ENCODE measurements around the gene MALSU1. TPM values are rescaled to one million over a fixed set of nuclear protein-coding genes. Genes with fewer than 3 reads are reported as not detected.

MALSU1 gene
- total RNA-seq, 1 donor from 2014 or later, result 43.3 TPM

GRCh38 chr7:23336799-23337283, 37.7 kb downstream of the MALSU1 start:
- DNase-seq (ENCODE audit: low spot score in 2 of 2, unreplicated experiment in 2 of 2), result no peak
- H3K4me1 Mint-ChIP-seq, result peaks cover 48% of the 10 kb centered on the region
- H3K9me3 Mint-ChIP-seq, result peaks cover 8% of the 10 kb centered on the region
- H3K27me3 Mint-ChIP-seq (ENCODE audit: low read depth), result no peaks in the 10 kb centered on the region
- no peak overlapping the region for H3K4me3 Mint-ChIP-seq
- no peak overlapping the region for H3K27ac Mint-ChIP-seq
- peaks cover 40% of the 10 kb centered on the region for H3K36me3 Mint-ChIP-seq
- TF ChIP-seq CTCF (IDR thresholded peaks at IDR 0.05; ENCODE audit: unreplicated experiment), result no peak

- peaks cover 49% of the 10 kb centered on the region for H3K4me1 Mint-ChIP-seq
- H3K36me3 Mint-ChIP-seq, result peaks cover 35% of the 10 kb centered on the region
- no peak overlapping the region for H3K4me3 Mint-ChIP-seq
- peaks cover 8% of the 10 kb centered on the region for H3K9me3 Mint-ChIP-seq
- H3K27me3 Mint-ChIP-seq (ENCODE audit: low read depth), result no peaks in the 10 kb centered on the region
- no peak overlapping the region for H3K27ac Mint-ChIP-seq
- no peak for DNase-seq (ENCODE audit: low spot score in 2 of 2, unreplicated experiment in 2 of 2)
- no peak for TF ChIP-seq CTCF (IDR thresholded peaks at IDR 0.05; ENCODE audit: unreplicated experiment)
Measured at GRCh38 chr7:23337374-23337773, 38.2 kb downstream of the MALSU1 start.

DNA sequence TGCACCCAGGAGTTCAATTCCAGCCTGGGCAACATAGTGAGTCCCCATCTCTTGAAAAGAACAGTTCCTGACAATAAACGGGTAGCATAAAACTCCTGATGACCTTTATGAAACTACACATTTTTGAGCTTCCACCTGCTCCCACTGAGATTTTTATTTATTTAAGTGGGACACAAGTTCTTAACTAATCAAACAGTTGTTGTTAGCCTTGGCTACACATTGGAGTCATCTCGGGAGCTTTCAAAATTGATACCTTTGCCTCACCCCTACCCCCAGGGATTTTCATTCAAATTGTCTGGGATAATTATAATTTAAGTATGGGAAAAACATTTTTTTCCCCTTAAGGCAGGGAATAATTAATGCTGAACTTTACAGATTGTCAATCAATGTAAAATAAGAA, 39.3 kb downstream of the MALSU1 start:
- no peak for TF ChIP-seq CTCF (IDR thresholded peaks at IDR 0.05; ENCODE audit: unreplicated experiment)
- Mint-ChIP-seq H3K27me3 (ENCODE audit: low read depth) (no peaks in the 10 kb centered on the region), H3K4me3 (no peak overlapping the region), H3K9me3 (peaks cover 8% of the 10 kb centered on the region), H3K36me3 (peaks cover 35% of the 10 kb centered on the region), H3K27ac (no peak overlapping the region), H3K4me1 (peaks cover 40% of the 10 kb centered on the region)
- no peak for DNase-seq (ENCODE audit: low spot score in 2 of 2, unreplicated experiment in 2 of 2)

- Mint-ChIP-seq H3K4me3 (no peak overlapping the region), H3K4me1 (peaks cover 36% of the 10 kb centered on the region), H3K9me3 (peaks cover 8% of the 10 kb centered on the region), H3K27me3 (ENCODE audit: low read depth) (no peaks in the 10 kb centered on the region), H3K36me3 (peaks cover 38% of the 10 kb centered on the region), H3K27ac (peak overlapping the region; percentile 54)
- TF ChIP-seq CTCF (IDR thresholded peaks at IDR 0.05; ENCODE audit: unreplicated experiment), result no peak
- no peak for DNase-seq (ENCODE audit: low spot score in 2 of 2, unreplicated experiment in 2 of 2)
Measured at GRCh38 chr7:23338863-23339262, 39.7 kb downstream of the MALSU1 start.

GRCh38 chr7:23341846-23342598, 42.9 kb downstream of the MALSU1 start:
- no peak for TF ChIP-seq CTCF (IDR thresholded peaks at IDR 0.05; ENCODE audit: unreplicated experiment)
- Mint-ChIP-seq H3K9me3 (peaks cover 8% of the 10 kb centered on the region), H3K27ac (peak overlapping the region; percentile 52), H3K4me1 (peaks cover 15% of the 10 kb centered on the region), H3K4me3 (no peak overlapping the region), H3K27me3 (ENCODE audit: low read depth) (no peaks in the 10 kb centered on the region), H3K36me3 (peaks cover 47% of the 10 kb centered on the region)
- no peak for DNase-seq (ENCODE audit: low spot score in 2 of 2, unreplicated experiment in 2 of 2)

Measured in mesothelial cell of epicardium (in vitro differentiated cells).